ENCODE measurements around the gene AJM1. TPM values are rescaled to one million over a fixed set of nuclear protein-coding genes. Genes with fewer than 3 reads are reported as not detected.

AJM1 gene
- total and polyA plus RNA-seq, 2 of the 8 experiments (the other 6 are each of a cell fraction or from before 2014, with no cell fraction given) = 0.12 to 0.97 TPM

- Histone ChIP-seq H3K79me1 (ENCODE audit: low read depth, low read length) (peaks cover 13% of the 10 kb centered on the region), H4K20me1 (replicated peaks in 1 of 2; ENCODE audit: control insufficient read depth in 1 of 2, insufficient read depth in 2 of 2, low read length in 2 of 2) (peaks cover 9 to 16% of the 10 kb centered on the region in 2 experiments), H3K27ac (ENCODE audit: low read depth, low read length) (no peak overlapping the region), H4K5ac (ENCODE audit: insufficient read length, low read depth, low read length) (no peak overlapping the region), H3K9me3 (ENCODE audit: insufficient read depth in 2 of 2, low read depth in 1 of 2, low read length in 1 of 2) (no peaks in the 10 kb centered on the region), H3K4me3 (ENCODE audit: extremely low read depth in 1 of 4, insufficient read depth in 2 of 4, low read depth in 3 of 4, low read length in 4 of 4) (no peak overlapping the region), H3K79me2 (ENCODE audit: control insufficient read depth in 1 of 2, insufficient read depth in 2 of 2, low read length in 2 of 2) (peaks cover 17 to 65% of the 10 kb centered on the region in 2 experiments; a peak in 3 of 4 replicates), H3K18ac (ENCODE audit: extremely low read depth, low read length) (no peak overlapping the region), H2BK15ac (ENCODE audit: low read length) (no peak overlapping the region), H2AK5ac (ENCODE audit: low read depth, low read length) (no peak overlapping the region), H3K14ac (ENCODE audit: insufficient read length) (no peak overlapping the region), H4K91ac (replicated peaks; ENCODE audit: insufficient read length, low read length) (no peak overlapping the region), H3K4ac (replicated peaks; ENCODE audit: insufficient read length, low read depth, low read length) (no peak overlapping the region), H3K4me1 (replicated peaks in 1 of 4; ENCODE audit: control insufficient read depth in 3 of 4, insufficient read depth in 4 of 4, low read length in 3 of 4) (peaks cover 0 to 6% (median 2%) of the 10 kb centered on the region in 4 experiments; a peak in 4 of 7 replicates), H3K27me3 (replicated peaks in 1 of 4; ENCODE audit: control insufficient read depth in 3 of 4, extremely low read depth in 1 of 4, insufficient read depth in 3 of 4, low read length in 3 of 4) (no peaks in the 10 kb centered on the region), H3K9ac (replicated peaks in 1 of 4; ENCODE audit: extremely low read depth in 1 of 4, low read depth in 3 of 4, low read length in 3 of 4) (no peak overlapping the region), H2BK12ac (ENCODE audit: low read depth, low read length) (no peak overlapping the region), H2BK120ac (replicated peaks; ENCODE audit: low read depth, low read length) (no peak overlapping the region), H3K56ac (replicated peaks; ENCODE audit: insufficient read length, low read depth, low read length) (no peak overlapping the region), H3K23me2 (ENCODE audit: low read depth, low read length) (peaks cover 5% of the 10 kb centered on the region; the same call in 1 of the 2 replicates), H3K4me2 (ENCODE audit: insufficient read depth in 1 of 2, low read depth in 2 of 2, low read length in 2 of 2) (no peak overlapping the region), H3K36me3 (ENCODE audit: control insufficient read depth in 2 of 4, insufficient read depth in 4 of 4, low read length in 3 of 4) (peaks cover 0 to 14% (median 0%) of the 10 kb centered on the region in 4 experiments; a peak in 2 of 8 replicates), H2AFZ (ENCODE audit: low read length) (no peak overlapping the region), H3K23ac (ENCODE audit: insufficient read length) (no peak overlapping the region), H2BK20ac (ENCODE audit: low read length) (no peak overlapping the region), H2BK5ac (ENCODE audit: low read depth, low read length) (no peak overlapping the region), H4K8ac (ENCODE audit: extremely low read depth, insufficient read depth, low read length) (no peak overlapping the region)
- ChIA-PET CTCF (ENCODE audit: partially characterized antibody) (interaction anchor here (0.9 to 1.7 kb wide), 5 partner anchors 9 to 176 kb away, joined by 3 to 6 read pairs (median 3); no protein-coding TSS in a partner anchor), POLR2A (ENCODE audit: partially characterized antibody) (interaction anchor here (1.0 to 2.7 kb wide), 4 partner anchors 10 to 48 kb away, joined by 3 to 10 read pairs (median 4); no protein-coding TSS in a partner anchor)
- no peak for FAIRE-seq
- 83% methylated on average over 8 of the region's 8 CpGs; no CpG with 5 or more reads in 1 of the 2 experiments for WGBS, 2 experiments (ENCODE audit: extremely low coverage in 1 of 2, insufficient coverage in 1 of 2, insufficient read length in 1 of 2, insufficient replicate concordance in 2 of 2, low coverage in 1 of 2, low lambda C conversion rate in 2 of 2, missing lambda C conversion rate in 1 of 2)
- no peak for DNase-seq (ENCODE audit: low read depth in 1 of 2, low spot score in 2 of 2)
- no peak for TF ChIP-seq USF2 (IDR thresholded peaks at IDR 0.05; ENCODE audit: low read length)
- TF ChIP-seq SUZ12 (IDR thresholded peaks at IDR 0.05; ENCODE audit: low read length) = no peak
- TF ChIP-seq BACH1 (IDR thresholded peaks at IDR 0.05; ENCODE audit: low read length) = no peak
- TF ChIP-seq MAFK (IDR thresholded peaks at IDR 0.05; ENCODE audit: low read depth, low read length) = no peak
- no peak for TF ChIP-seq ATF3 (IDR thresholded peaks at IDR 0.05; ENCODE audit: insufficient read depth, low read depth, low read length)
- no peak for TF ChIP-seq TBP (IDR thresholded peaks at IDR 0.05; ENCODE audit: low read depth, low read length)
- TF ChIP-seq SP1 (IDR thresholded peaks at IDR 0.05; ENCODE audit: low read depth, low read length) = no peak
- no peak for TF ChIP-seq BRCA1 (IDR thresholded peaks at IDR 0.05; ENCODE audit: low read depth, low read length)
- TF ChIP-seq HDAC2 (IDR thresholded peaks at IDR 0.05; ENCODE audit: borderline replicate concordance in 1 of 2, low read depth in 2 of 2, low read length in 2 of 2) = no peak
- no peak for TF ChIP-seq NANOG (IDR thresholded peaks at IDR 0.05; ENCODE audit: insufficient read depth, low read depth, low read length, poor library complexity, severe bottlenecking)
- TF ChIP-seq CBX5 (IDR thresholded peaks at IDR 0.05; ENCODE audit: low read depth, low read length) = no peak
These were observed 46.2 kb downstream of the AJM1 start for GRCh38 chr9:136888454-136888853.

All from H1 (cell line).